H9 (cell line): Measurements from ENCODE around the gene BUD13. TPM values are rescaled to one million over a fixed set of nuclear protein-coding genes. Genes with fewer than 3 reads are reported as not detected.

Experiments
- DNase-seq: peaks from one replicate; pipeline ENCODE4 v3.0.0-alpha.2; 2017
- H2AFZ ChIP-seq: one replicate; pipeline ENCODE4 v1.6.1; 2013; ENCODE audit warnings: mild to moderate bottlenecking, low read length, control low read depth, moderate library complexity
- H2AK5ac ChIP-seq: 2 replicates; pipeline ENCODE4 v1.6.1; 2013; ENCODE audit warnings: low read length, control low read depth, mixed read lengths; ENCODE audit not compliant: insufficient read length
- H2BK120ac ChIP-seq: one replicate; pipeline ENCODE4 v1.6.1; 2013; ENCODE audit warnings: low read depth, mild to moderate bottlenecking, low read length, control low read depth, inconsistent platforms; ENCODE audit not compliant: poor library complexity, severe bottlenecking
- H2BK12ac ChIP-seq: 2 replicates; pipeline ENCODE4 v1.6.1; 2013; ENCODE audit warnings: low read length, control low read depth, mixed read lengths, low read depth; ENCODE audit not compliant: insufficient read length
- H2BK15ac ChIP-seq: 2 replicates; pipeline ENCODE4 v1.6.1; 2013; ENCODE audit warnings: low read depth, low read length, control low read depth
- H2BK20ac ChIP-seq: one replicate; pipeline ENCODE4 v1.6.1; 2013; ENCODE audit warnings: low read depth, mild to moderate bottlenecking, low read length, control low read depth, inconsistent platforms; ENCODE audit not compliant: poor library complexity, severe bottlenecking
- H2BK5ac ChIP-seq: 2 replicates; pipeline ENCODE4 v1.6.1; 2013; ENCODE audit warnings: low read length, control low read depth, mixed read lengths; ENCODE audit not compliant: insufficient read length
- H3K14ac ChIP-seq: 2 replicates; pipeline ENCODE4 v1.6.1; 2013; ENCODE audit warnings: low read length, control low read depth; ENCODE audit not compliant: insufficient read depth
- H3K18ac ChIP-seq: 2 replicates; pipeline ENCODE4 v1.6.1; 2013; ENCODE audit warnings: low read depth, mild to moderate bottlenecking, mixed read lengths, low read length, control low read depth; ENCODE audit not compliant: insufficient read length
- H3K23ac ChIP-seq: 2 replicates; pipeline ENCODE4 v1.6.1; 2013; ENCODE audit warnings: low read length, control low read depth, mixed read lengths, low read depth; ENCODE audit not compliant: insufficient read length
- H3K23me2 ChIP-seq: 2 replicates; pipeline ENCODE4 v1.6.1; 2013; ENCODE audit warnings: low read depth, mild to moderate bottlenecking, mixed read lengths, low read length, control low read depth; ENCODE audit not compliant: insufficient read length, poor library complexity, severe bottlenecking
- H3K27ac ChIP-seq: 2 replicates; pipeline ENCODE4 v1.5.1; 2013; ENCODE audit warnings: low read length, control low read depth, mixed read lengths, low read depth; ENCODE audit not compliant: insufficient read length
- H3K27me3 ChIP-seq: 2 replicates; pipeline ENCODE4 v1.6.1; 2013; ENCODE audit warnings: low read length, control low read depth, inconsistent platforms; ENCODE audit not compliant: insufficient read depth
- H3K4ac ChIP-seq: 2 replicates; pipeline ENCODE4 v1.6.1; 2013; ENCODE audit warnings: low read depth, mild to moderate bottlenecking, control low read depth, inconsistent platforms, low read length, moderate library complexity
- H3K4me1 ChIP-seq: 2 replicates; pipeline ENCODE4 v1.6.1; 2013; ENCODE audit warnings: low read length, control low read depth, inconsistent platforms; ENCODE audit not compliant: insufficient read depth
- H3K4me2 ChIP-seq: 2 replicates; pipeline ENCODE4 v1.6.1; 2013; ENCODE audit warnings: low read length, control low read depth, mixed read lengths; ENCODE audit not compliant: insufficient read length, insufficient read depth
- H3K56ac ChIP-seq: 2 replicates; pipeline ENCODE4 v1.6.1; 2013; ENCODE audit warnings: low read depth, mild to moderate bottlenecking, mixed read lengths, low read length, control low read depth; ENCODE audit not compliant: insufficient read length
- H3K79me1 ChIP-seq: 2 replicates; pipeline ENCODE4 v1.6.1; 2013; ENCODE audit warnings: low read depth, mild to moderate bottlenecking, moderate library complexity, low read length, control low read depth, inconsistent platforms; ENCODE audit not compliant: insufficient read depth, poor library complexity, severe bottlenecking
- H3K79me2 ChIP-seq: 2 replicates; pipeline ENCODE4 v1.6.1; 2013; ENCODE audit warnings: low read length, control low read depth, inconsistent platforms; ENCODE audit not compliant: insufficient read depth
- H3K9ac ChIP-seq: 2 replicates; pipeline ENCODE4 v1.6.1; 2013; ENCODE audit warnings: low read length, control low read depth, mixed read lengths; ENCODE audit not compliant: insufficient read length; ENCODE audit errors: extremely low read depth
- H3K9me3 ChIP-seq: one replicate; pipeline ENCODE4 v1.6.1; 2013; ENCODE audit warnings: low read depth, low read length, inconsistent platforms; ENCODE audit not compliant: control insufficient read depth
- H3T11ph ChIP-seq: one replicate; pipeline ENCODE4 v1.6.1; 2013; ENCODE audit warnings: mild to moderate bottlenecking, low read length, control low read depth, inconsistent platforms
- H4K20me1 ChIP-seq: one replicate; pipeline ENCODE4 v1.6.1; 2013; ENCODE audit not compliant: control insufficient read depth, insufficient read length, insufficient read depth
- H4K5ac ChIP-seq: 2 replicates; pipeline ENCODE4 v1.6.1; 2013; ENCODE audit warnings: low read depth, mild to moderate bottlenecking, mixed read lengths, low read length, control low read depth; ENCODE audit not compliant: insufficient read length
- H4K8ac ChIP-seq: replicated peaks from 2 replicates; pipeline ENCODE4 v1.6.1; 2013; ENCODE audit warnings: low read length, control low read depth, mixed read lengths, low read depth; ENCODE audit not compliant: insufficient read length
- H4K91ac ChIP-seq: 2 replicates; pipeline ENCODE4 v1.6.1; 2013; ENCODE audit warnings: low read depth, mild to moderate bottlenecking, moderate library complexity, mixed read lengths, low read length, control low read depth; ENCODE audit not compliant: insufficient read length
- H3K27ac Mint-ChIP-seq, 3 experiments: 2 replicates in 2 of 3; 3 replicates in 1 of 3; pipeline ENCODE4 v1.8.0; 2020 to 2021; ENCODE audit warnings: mixed read lengths in 3 of 3, mild to moderate bottlenecking in 1 of 3, moderate library complexity in 1 of 3
- H3K27me3 Mint-ChIP-seq: 2 replicates; pipeline ENCODE4 v1.8.0; 2021; ENCODE audit warnings: low read depth, mild to moderate bottlenecking, moderate library complexity, mixed read lengths
- H3K36me3 Mint-ChIP-seq, 3 experiments: 2 replicates in 2 of 3; 3 replicates in 1 of 3; pipeline ENCODE4 v1.8.0; 2020 to 2021; ENCODE audit warnings: low read depth in 3 of 3, mixed read lengths in 3 of 3; ENCODE audit not compliant: insufficient read depth in 1 of 3
- H3K4me1 Mint-ChIP-seq, 2 experiments: 2 replicates each; pipeline ENCODE4 v1.8.0; 2020; ENCODE audit warnings: mixed read lengths in 2 of 2
- H3K4me3 Mint-ChIP-seq, 2 experiments: 2 replicates in 1 of 2; 3 replicates in 1 of 2; pipeline ENCODE4 v1.8.0; 2020 to 2021; ENCODE audit warnings: mild to moderate bottlenecking in 2 of 2, mixed read lengths in 2 of 2, moderate library complexity in 1 of 2
- H3K9me3 Mint-ChIP-seq, 2 experiments: 2 replicates in 1 of 2; 3 replicates in 1 of 2; pipeline ENCODE4 v1.8.0; 2020; ENCODE audit warnings: mild to moderate bottlenecking in 2 of 2, mixed read lengths in 2 of 2, moderate library complexity in 1 of 2
- WGBS: extraction: QIAGEN DNeasy Blood & Tissue Kit; methylation state at CpG from one replicate; pipeline ENCODE4 v1.1.7; 2013; ENCODE audit warnings: missing lambda C conversion rate, low lambda C conversion rate, mixed read lengths; ENCODE audit not compliant: insufficient read length; ENCODE audit errors: extremely low coverage; 5-methylcytosine and 5-hydroxymethylcytosine counted together
- total RNA-seq: library from RNA; stranded (reverse); gene quantifications from 2 replicates; pipeline ENCODE4 v1.2.1, GENCODE V29; 2021
- TF ChIP-seq, protein P1 (sequence below): fragments of 200-600 bp; sonication (generic); conservative IDR thresholded peaks from 3 replicates; pipeline ENCODE4 v1.8.0; 2021; ENCODE audit warnings: antibody characterized with exemption, mild to moderate bottlenecking

BUD13 gene
- total RNA-seq, 1 experiment from 2014 or later, result 30.0 TPM

GRCh38 chr11:116721988-116722387 lies 50.8 kb downstream of the BUD13 start:
- no peak overlapping the region for H2BK15ac ChIP-seq
- peaks cover 6% of the 10 kb centered on the region; the same call in 1 of the 2 replicates for H3K4me1 ChIP-seq
- H3K27ac ChIP-seq, result no peak overlapping the region
- no peak overlapping the region for H2BK120ac ChIP-seq
- H3K4me1 Mint-ChIP-seq, result peaks cover 8 to 31% of the 10 kb centered on the region in 2 experiments
- DNase-seq, result no peak
- no peaks in the 10 kb centered on the region for H3K9me3 Mint-ChIP-seq
- no peak overlapping the region for H3K56ac ChIP-seq
- no peaks in the 10 kb centered on the region for H3K23me2 ChIP-seq
- no peak overlapping the region for H2AFZ ChIP-seq
- H3K18ac ChIP-seq, result no peak overlapping the region
- no peak overlapping the region for H3K4ac ChIP-seq
- no peak overlapping the region for H4K8ac ChIP-seq
- H2AK5ac ChIP-seq, result no peak overlapping the region
- no peak overlapping the region for H3T11ph ChIP-seq
- no peaks in the 10 kb centered on the region for H3K79me1 ChIP-seq
- H3K27me3 ChIP-seq, result no peaks in the 10 kb centered on the region
- no peaks in the 10 kb centered on the region for H4K20me1 ChIP-seq
- no peak overlapping the region for H3K14ac ChIP-seq
- no peak overlapping the region for H4K91ac ChIP-seq
- TF ChIP-seq, protein P1, sequence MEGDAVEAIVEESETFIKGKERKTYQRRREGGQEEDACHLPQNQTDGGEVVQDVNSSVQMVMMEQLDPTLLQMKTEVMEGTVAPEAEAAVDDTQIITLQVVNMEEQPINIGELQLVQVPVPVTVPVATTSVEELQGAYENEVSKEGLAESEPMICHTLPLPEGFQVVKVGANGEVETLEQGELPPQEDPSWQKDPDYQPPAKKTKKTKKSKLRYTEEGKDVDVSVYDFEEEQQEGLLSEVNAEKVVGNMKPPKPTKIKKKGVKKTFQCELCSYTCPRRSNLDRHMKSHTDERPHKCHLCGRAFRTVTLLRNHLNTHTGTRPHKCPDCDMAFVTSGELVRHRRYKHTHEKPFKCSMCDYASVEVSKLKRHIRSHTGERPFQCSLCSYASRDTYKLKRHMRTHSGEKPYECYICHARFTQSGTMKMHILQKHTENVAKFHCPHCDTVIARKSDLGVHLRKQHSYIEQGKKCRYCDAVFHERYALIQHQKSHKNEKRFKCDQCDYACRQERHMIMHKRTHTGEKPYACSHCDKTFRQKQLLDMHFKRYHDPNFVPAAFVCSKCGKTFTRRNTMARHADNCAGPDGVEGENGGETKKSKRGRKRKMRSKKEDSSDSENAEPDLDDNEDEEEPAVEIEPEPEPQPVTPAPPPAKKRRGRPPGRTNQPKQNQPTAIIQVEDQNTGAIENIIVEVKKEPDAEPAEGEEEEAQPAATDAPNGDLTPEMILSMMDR, result no peak
- H3K9ac ChIP-seq, result no peak overlapping the region
- H3K4me2 ChIP-seq, result no peak overlapping the region
- no peak overlapping the region for H4K5ac ChIP-seq
- H3K27ac Mint-ChIP-seq, result no peak overlapping the region
- H3K9me3 ChIP-seq, result no peaks in the 10 kb centered on the region
- WGBS, result no CpG with 5 or more reads among the region's 4 CpGs
- H3K27me3 Mint-ChIP-seq, result peaks cover 12% of the 10 kb centered on the region
- no peak overlapping the region for H2BK5ac ChIP-seq
- H3K36me3 Mint-ChIP-seq, result no peaks in the 10 kb centered on the region
- H3K4me3 Mint-ChIP-seq, result no peak overlapping the region
- H3K79me2 ChIP-seq, result no peaks in the 10 kb centered on the region
- H3K23ac ChIP-seq, result no peak overlapping the region
- H2BK20ac ChIP-seq, result no peak overlapping the region
- no peak overlapping the region for H2BK12ac ChIP-seq
